Fibroblast of pulmonary artery (primary cell): ENCODE data around the gene HES1.
"Not testable (repeated sequence)": the region's sequence is repeated elsewhere in the genome, so short reads cannot be mapped to it uniquely, and the experiment has no call there.

Experiments used
- DNase-seq: peaks from one replicate; pipeline ENCODE4 v3.0.0-alpha.2; 2010; ENCODE audit warnings: low read depth
- H3K4me3 ChIP-seq: replicated peaks from 2 replicates; pipeline ENCODE4 v1.5.1; 2011; ENCODE audit warnings: low read depth, mild to moderate bottlenecking, control low read depth, low read length, moderate library complexity
- TF ChIP-seq, protein P1 (sequence below): IDR thresholded peaks from 2 replicates; pipeline ENCODE4 v1.5.1; 2011; ENCODE audit warnings: mild to moderate bottlenecking, control low read depth, low read length, inconsistent platforms; ENCODE audit errors: missing control alignments

HES1 gene

GRCh38 chr3:194128202-194128918 lies 7.6 kb upstream of the HES1 start:
- DNase-seq: no peak
- TF ChIP-seq, protein P1, sequence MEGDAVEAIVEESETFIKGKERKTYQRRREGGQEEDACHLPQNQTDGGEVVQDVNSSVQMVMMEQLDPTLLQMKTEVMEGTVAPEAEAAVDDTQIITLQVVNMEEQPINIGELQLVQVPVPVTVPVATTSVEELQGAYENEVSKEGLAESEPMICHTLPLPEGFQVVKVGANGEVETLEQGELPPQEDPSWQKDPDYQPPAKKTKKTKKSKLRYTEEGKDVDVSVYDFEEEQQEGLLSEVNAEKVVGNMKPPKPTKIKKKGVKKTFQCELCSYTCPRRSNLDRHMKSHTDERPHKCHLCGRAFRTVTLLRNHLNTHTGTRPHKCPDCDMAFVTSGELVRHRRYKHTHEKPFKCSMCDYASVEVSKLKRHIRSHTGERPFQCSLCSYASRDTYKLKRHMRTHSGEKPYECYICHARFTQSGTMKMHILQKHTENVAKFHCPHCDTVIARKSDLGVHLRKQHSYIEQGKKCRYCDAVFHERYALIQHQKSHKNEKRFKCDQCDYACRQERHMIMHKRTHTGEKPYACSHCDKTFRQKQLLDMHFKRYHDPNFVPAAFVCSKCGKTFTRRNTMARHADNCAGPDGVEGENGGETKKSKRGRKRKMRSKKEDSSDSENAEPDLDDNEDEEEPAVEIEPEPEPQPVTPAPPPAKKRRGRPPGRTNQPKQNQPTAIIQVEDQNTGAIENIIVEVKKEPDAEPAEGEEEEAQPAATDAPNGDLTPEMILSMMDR: no peak
- H3K4me3 ChIP-seq: no peak overlapping the region

DNA sequence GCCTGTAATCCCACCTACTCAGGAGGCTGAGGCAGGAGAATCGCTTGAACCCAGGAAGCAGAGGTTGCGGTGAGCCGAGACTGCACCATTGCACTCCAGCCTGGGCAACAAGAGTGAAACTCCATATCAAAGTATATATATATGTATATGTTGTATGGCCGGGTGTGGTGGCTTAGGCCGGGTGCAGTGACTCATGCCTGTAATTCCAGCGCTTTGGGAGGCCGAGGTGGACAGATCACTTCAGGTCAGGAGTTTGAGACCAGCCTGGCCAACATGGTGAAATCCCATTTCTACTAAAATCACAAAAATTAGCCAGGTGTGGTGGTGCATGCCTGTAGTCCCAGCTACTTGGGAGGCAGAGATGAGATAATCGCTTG lies 7.0 kb upstream of the HES1 start:
- DNase-seq, H3K4me3 ChIP-seq: not testable (repeated sequence)

DNA sequence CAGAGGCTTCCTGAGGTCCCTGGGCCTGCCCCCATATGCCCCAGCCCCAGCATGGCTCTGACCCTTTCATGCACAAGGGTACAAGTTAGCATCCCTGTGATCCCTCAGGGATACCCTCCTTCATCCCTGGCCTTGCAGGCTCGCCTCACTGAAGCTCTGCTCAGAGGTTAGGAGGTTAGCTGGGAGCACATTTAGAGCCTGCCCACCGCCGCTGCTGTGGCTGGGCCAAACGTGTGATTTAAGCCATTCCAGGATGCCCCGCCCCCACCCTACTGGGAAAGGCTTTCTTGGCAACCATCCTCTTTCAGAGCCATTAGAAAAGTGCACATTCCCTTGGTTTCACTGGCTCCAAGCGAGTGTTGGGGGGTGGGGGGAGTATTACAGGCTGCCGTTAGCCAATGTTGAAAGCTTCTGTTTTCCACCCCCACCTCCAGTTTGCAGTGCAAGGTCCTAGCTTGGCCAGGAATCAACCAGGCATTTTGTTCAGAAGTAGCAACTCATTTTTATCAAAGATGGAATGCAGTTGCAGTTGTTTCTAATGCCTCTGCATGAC lies 6.3 kb upstream of the HES1 start:
- TF ChIP-seq, protein P1: no peak
- H3K4me3 ChIP-seq: no peak overlapping the region
- peak; percentile 67 for DNase-seq

DNA sequence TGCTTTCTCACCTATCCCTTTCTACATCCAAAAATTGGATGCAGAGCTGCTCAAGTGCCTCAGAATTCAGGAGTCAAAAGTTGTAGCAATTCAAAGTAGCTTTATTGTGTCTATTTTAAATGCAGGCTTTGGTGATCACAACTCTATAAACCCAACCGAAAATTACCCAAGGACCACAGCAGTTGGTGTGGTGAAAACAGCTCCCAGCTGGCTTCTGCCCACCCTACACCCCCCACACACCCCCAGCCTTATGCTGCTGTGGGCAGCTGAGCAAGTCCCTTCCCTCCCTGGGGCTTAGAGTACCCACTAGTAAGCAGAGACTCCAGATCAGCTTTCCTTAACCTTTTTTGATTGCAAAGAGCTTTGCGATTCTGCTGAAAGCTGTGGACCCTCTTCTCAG lies 5.8 kb upstream of the HES1 start:
- no peak overlapping the region for H3K4me3 ChIP-seq
- no peak for DNase-seq
- TF ChIP-seq, protein P1: no peak

DNA sequence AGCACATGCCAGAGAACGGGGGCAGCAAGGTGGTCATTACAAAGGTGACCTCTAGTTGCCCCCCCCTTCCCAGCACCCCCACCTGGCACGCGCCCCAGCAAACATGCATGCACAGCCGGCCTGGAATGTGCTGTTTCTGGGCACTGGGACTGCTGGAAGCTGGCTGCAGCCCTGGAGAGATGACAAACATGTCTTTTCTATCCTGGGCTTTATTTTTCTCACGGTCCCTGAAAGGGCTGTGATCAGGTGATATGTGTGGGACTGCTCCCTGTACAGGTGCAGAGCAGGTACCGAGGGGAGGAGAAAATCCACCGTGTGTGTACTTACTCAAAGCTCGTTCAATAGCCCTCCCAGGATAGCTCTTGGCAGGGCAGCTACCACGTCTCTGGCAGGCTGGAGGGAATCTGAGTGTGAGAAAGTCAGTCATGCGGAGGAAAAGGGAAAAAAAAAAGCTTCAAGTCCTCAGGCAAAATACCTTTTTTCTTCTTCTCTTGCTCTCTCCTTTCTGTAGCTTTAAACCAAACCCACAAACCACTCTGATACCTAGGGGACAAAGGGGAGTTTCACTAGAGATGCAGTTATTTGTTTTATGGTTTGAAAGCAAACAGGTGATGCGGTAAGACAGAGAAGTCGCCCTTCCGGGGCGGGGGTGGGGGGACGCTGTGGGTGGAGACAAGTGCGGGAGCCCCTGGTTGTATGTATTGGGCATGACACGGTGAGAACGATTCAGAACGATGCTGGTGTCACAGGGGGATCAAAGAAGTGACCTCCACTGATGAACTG lies 5.0 kb upstream of the HES1 start:
- DNase-seq: peak; percentile 23

DNA sequence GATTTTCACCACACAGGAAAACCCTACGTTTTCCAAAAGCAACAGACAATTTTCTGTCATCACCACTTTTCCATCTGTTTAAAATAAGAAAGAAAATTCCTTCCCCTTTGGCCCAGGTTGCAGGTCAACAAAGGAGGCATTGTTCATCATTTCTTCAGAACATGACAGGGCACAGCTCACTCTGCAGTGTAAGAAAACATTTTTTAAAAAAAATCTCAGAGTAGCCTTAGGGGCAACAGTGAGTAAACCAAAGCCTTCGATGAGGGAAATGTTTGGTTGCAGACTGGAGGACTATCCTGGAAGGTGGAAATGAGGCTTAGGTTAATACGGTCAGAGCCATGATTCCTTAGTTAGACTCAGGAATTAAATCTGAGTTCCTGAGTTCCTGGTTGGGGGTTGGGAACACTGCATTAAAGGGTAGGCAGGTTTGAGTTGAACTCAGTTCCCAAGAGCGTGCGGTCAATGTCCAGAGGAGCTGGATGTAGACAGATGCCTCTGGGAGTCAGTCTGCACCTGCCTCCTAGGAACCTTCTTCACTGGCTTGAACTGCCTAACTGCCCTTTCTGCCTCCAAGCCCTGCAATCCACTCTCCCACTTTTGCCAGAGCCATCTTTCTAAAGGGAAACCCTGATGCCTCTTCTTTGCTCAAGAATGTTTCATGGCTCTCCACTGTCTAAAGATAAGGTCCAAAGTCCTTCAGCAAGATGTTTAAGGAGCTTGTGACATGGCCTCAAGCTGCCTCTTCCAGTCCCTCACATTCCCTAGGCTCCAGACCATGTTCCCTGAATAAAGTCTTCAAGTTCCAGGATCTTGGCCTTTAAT lies 3.3 kb upstream of the HES1 start:
- DNase-seq: no peak
- TF ChIP-seq, protein P1: no peak
- no peak overlapping the region for H3K4me3 ChIP-seq

More for the DNA sequence above, 5.0 kb upstream of the HES1 start:
- no peak overlapping the region for H3K4me3 ChIP-seq
- TF ChIP-seq, protein P1: no peak

DNA sequence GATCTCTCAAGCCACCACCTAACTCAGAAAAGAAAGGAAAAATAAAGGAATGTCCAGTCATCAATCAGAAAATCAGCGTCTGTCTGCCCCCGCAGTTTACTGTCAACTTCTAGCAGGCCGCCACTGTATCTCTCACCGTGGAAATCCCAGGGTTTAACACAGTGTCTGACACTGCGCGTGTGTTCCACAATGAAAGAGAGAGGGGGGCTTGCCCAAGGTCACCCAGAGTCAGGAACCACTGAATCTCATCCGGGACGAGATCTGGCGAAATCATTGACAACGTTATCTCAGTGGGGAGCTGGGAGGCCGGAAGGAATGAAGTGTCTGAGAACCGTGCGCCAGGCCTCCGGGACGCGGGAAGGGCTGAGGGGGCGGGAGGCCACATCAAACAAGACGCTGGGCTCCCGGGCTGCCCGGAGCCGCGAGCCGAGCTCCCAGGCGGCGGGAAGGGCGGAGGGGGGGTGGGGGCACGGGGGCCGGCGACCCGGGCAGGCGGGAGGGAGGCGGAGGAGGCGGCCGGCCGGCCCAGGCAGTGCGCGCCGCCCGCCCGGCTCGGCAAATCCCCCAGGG lies 2.2 kb upstream of the HES1 start:
- peak; percentile 74 for DNase-seq
- TF ChIP-seq, protein P1: no peak
- peak overlapping the region; percentile 38 for H3K4me3 ChIP-seq
